IMR-90 (cell line): Measurements from ENCODE around the gene GNAT1.

ENCODE experiments used
- CHD1 ChIP-seq: IDR thresholded peaks from 2 replicates; pipeline ENCODE4 v1.6.1; 2012; ENCODE audit warnings: low read depth, low read length, improper control_type of control experiment
- CTCF ChIP-seq: conservative IDR thresholded peaks from 2 replicates; pipeline ENCODE4 v1.5.1; 2012; ENCODE audit warnings: mild to moderate bottlenecking, low read depth, low read length, improper control_type of control experiment
- FOS ChIP-seq: fragments of 150-350 bp; IDR thresholded peaks from 2 replicates; pipeline ENCODE4 v1.6.1; 2016; ENCODE audit warnings: low read depth, low read length
- MXI1 ChIP-seq: IDR thresholded peaks from 2 replicates; pipeline ENCODE4 v1.6.1; 2012; ENCODE audit warnings: low read depth, mild to moderate bottlenecking, low read length, moderate library complexity, borderline replicate concordance
- POLR2A ChIP-seq: IDR thresholded peaks from 2 replicates; pipeline ENCODE4 v1.6.1; 2012; ENCODE audit warnings: mild to moderate bottlenecking, low read depth, low read length

- TF ChIP-seq CTCF: no peak
- TF ChIP-seq POLR2A: no peak
- TF ChIP-seq CHD1: no peak
- no peak for TF ChIP-seq MXI1
- TF ChIP-seq FOS: no peak
These were observed 39.7 kb upstream of the GNAT1 start for GRCh38 chr3:50151728-50152127.
